Activated T-cell treated with anti-CD3 and anti-CD28 coated beads, Interleukin-2, amount 50 U/mL, for 72 hours (primary cell): ENCODE measurements around the gene CYP26B1. TPM values are rescaled to one million over a fixed set of nuclear protein-coding genes. Genes with fewer than 3 reads are reported as not detected.

Experiments
- ATAC-seq, 2 donors: fragments of 150-1000 bp; cut with Tn5 transposase; replicated peaks in 1 of 2; 2 replicates each; pipeline ENCODE4 v1.10.0; 2021; ENCODE audit warnings: moderate library complexity in 2 of 2, mild to moderate bottlenecking in 1 of 2
- DNase-seq, 2 donors: peaks; one replicate each; pipeline ENCODE4 v3.0.0; 2021 to 2022; ENCODE audit warnings: mixed read lengths in 1 of 2
- H3K27ac Mint-ChIP-seq: one replicate; pipeline ENCODE4 v1.8.0; 2022; ENCODE audit warnings: mild to moderate bottlenecking, moderate library complexity, mixed read lengths
- H3K27me3 Mint-ChIP-seq: one replicate; pipeline ENCODE4 v1.8.0; 2022; ENCODE audit warnings: low read depth, mixed read lengths
- H3K36me3 Mint-ChIP-seq, 2 donors: one replicate each; pipeline ENCODE4 v1.8.0; 2022; ENCODE audit warnings: mixed read lengths in 2 of 2, mild to moderate bottlenecking in 1 of 2; ENCODE audit not compliant: insufficient read depth in 2 of 2
- H3K4me1 Mint-ChIP-seq: one replicate; pipeline ENCODE4 v1.8.0; 2022; ENCODE audit warnings: low read depth, mixed read lengths
- H3K4me3 Mint-ChIP-seq, 2 donors: one replicate each; pipeline ENCODE4 v1.8.0; 2022; ENCODE audit warnings: mild to moderate bottlenecking in 2 of 2, mixed read lengths in 2 of 2, moderate library complexity in 2 of 2
- H3K9me3 Mint-ChIP-seq, 2 donors: one replicate each; pipeline ENCODE4 v1.8.0; 2022; ENCODE audit warnings: mixed read lengths in 2 of 2
- total RNA-seq, 2 donors: library from RNA; stranded (reverse); gene quantifications; one replicate each; pipeline ENCODE4 v1.2.3, GENCODE V29; 2022

Gene CYP26B1
- total RNA-seq, 2 donors from 2014 or later, result not detected

GRCh38 chr2:72143441-72144273, 4.0 kb downstream of the CYP26B1 start:
- ATAC-seq, result no peak
- H3K9me3 Mint-ChIP-seq, result no peaks in the 10 kb centered on the region
- peaks cover 0 to 3% of the 10 kb centered on the region in 2 donors for H3K36me3 Mint-ChIP-seq
- peak overlapping the region; percentile 52 to 63 for H3K4me3 Mint-ChIP-seq
- DNase-seq, result no peak
- H3K4me1 Mint-ChIP-seq, result peaks cover 30% of the 10 kb centered on the region
- no peak overlapping the region for H3K27ac Mint-ChIP-seq
- peaks cover 46% of the 10 kb centered on the region for H3K27me3 Mint-ChIP-seq

- peaks cover 28% of the 10 kb centered on the region for H3K4me1 Mint-ChIP-seq
Measured at GRCh38 chr2:72142570-72143440, 4.9 kb downstream of the CYP26B1 start.

GRCh38 chr2:72141881-72142451, 5.7 kb downstream of the CYP26B1 start:
- H3K4me3 Mint-ChIP-seq, result no peak overlapping the region
- DNase-seq, result no peak
- no peaks in the 10 kb centered on the region for H3K9me3 Mint-ChIP-seq
- no peak overlapping the region for H3K27ac Mint-ChIP-seq
- H3K36me3 Mint-ChIP-seq, result peaks cover 0 to 3% of the 10 kb centered on the region in 2 donors
- H3K27me3 Mint-ChIP-seq, result peaks cover 36% of the 10 kb centered on the region
- no peak for ATAC-seq
- peaks cover 31% of the 10 kb centered on the region for H3K4me1 Mint-ChIP-seq

More at GRCh38 chr2:72142570-72143440, 4.9 kb downstream of the CYP26B1 start:
- Mint-ChIP-seq H3K9me3 (no peaks in the 10 kb centered on the region), H3K27me3 (peaks cover 38% of the 10 kb centered on the region), H3K4me3 (no peak overlapping the region), H3K36me3 (peaks cover 0 to 3% of the 10 kb centered on the region in 2 donors), H3K27ac (no peak overlapping the region)
- ATAC-seq (no peak), DNase-seq (no peak)

- Mint-ChIP-seq H3K27ac (no peak overlapping the region), H3K9me3 (no peaks in the 10 kb centered on the region), H3K4me1 (peaks cover 23% of the 10 kb centered on the region), H3K4me3 (no peak overlapping the region), H3K36me3 (no peaks in the 10 kb centered on the region), H3K27me3 (peaks cover 27% of the 10 kb centered on the region)
- DNase-seq, result no peak
- ATAC-seq, result no peak
Measured at GRCh38 chr2:72141032-72141645, 6.5 kb downstream of the CYP26B1 start.

GRCh38 chr2:72140621-72140960, 7.1 kb downstream of the CYP26B1 start:
- Mint-ChIP-seq H3K9me3 (no peaks in the 10 kb centered on the region), H3K4me3 (no peak overlapping the region), H3K36me3 (no peaks in the 10 kb centered on the region), H3K27ac (no peak overlapping the region), H3K27me3 (peaks cover 22% of the 10 kb centered on the region), H3K4me1 (peaks cover 17% of the 10 kb centered on the region)
- ATAC-seq (no peak), DNase-seq (no peak)

- DNase-seq (no peak), ATAC-seq (no peak)
- no peak overlapping the region for H3K27ac Mint-ChIP-seq
- H3K27me3 Mint-ChIP-seq, result peaks cover 16% of the 10 kb centered on the region
- no peak overlapping the region for H3K4me3 Mint-ChIP-seq
- H3K36me3 Mint-ChIP-seq, result no peaks in the 10 kb centered on the region
- no peaks in the 10 kb centered on the region for H3K9me3 Mint-ChIP-seq
- peaks cover 14% of the 10 kb centered on the region for H3K4me1 Mint-ChIP-seq
Measured at GRCh38 chr2:72139874-72140620, 7.6 kb downstream of the CYP26B1 start.

GRCh38 chr2:72139471-72139873, 8.2 kb downstream of the CYP26B1 start:
- Mint-ChIP-seq H3K27ac (no peak overlapping the region), H3K36me3 (no peaks in the 10 kb centered on the region), H3K4me1 (peaks cover 14% of the 10 kb centered on the region), H3K9me3 (no peaks in the 10 kb centered on the region), H3K4me3 (no peak overlapping the region), H3K27me3 (peaks cover 16% of the 10 kb centered on the region)
- DNase-seq (no peak), ATAC-seq (no peak)

GRCh38 chr2:72138921-72139381, 8.7 kb downstream of the CYP26B1 start:
- no peak overlapping the region for H3K27ac Mint-ChIP-seq
- H3K27me3 Mint-ChIP-seq, result peaks cover 13% of the 10 kb centered on the region
- H3K4me1 Mint-ChIP-seq, result peaks cover 11% of the 10 kb centered on the region
- DNase-seq (no peak), ATAC-seq (no peak)
- no peaks in the 10 kb centered on the region for H3K36me3 Mint-ChIP-seq
- H3K4me3 Mint-ChIP-seq, result no peak overlapping the region
- no peaks in the 10 kb centered on the region for H3K9me3 Mint-ChIP-seq

- peak in 1 of 2 donors; percentile 13 for ATAC-seq
- no peaks in the 10 kb centered on the region for H3K9me3 Mint-ChIP-seq
- DNase-seq, result no peak
- no peaks in the 10 kb centered on the region for H3K36me3 Mint-ChIP-seq
- H3K4me3 Mint-ChIP-seq, result no peak overlapping the region
- H3K27me3 Mint-ChIP-seq, result peaks cover 7% of the 10 kb centered on the region
- no peak overlapping the region for H3K27ac Mint-ChIP-seq
- H3K4me1 Mint-ChIP-seq, result peaks cover 5% of the 10 kb centered on the region
Measured at GRCh38 chr2:72138011-72138881, 9.4 kb downstream of the CYP26B1 start.

- Mint-ChIP-seq H3K27ac (no peak overlapping the region), H3K4me3 (no peak overlapping the region), H3K9me3 (no peaks in the 10 kb centered on the region), H3K4me1 (peaks cover 5% of the 10 kb centered on the region), H3K36me3 (no peaks in the 10 kb centered on the region), H3K27me3 (peaks cover 6% of the 10 kb centered on the region)
- peak; percentile 68 to 81 for ATAC-seq
- peak; percentile 67 to 78 for DNase-seq
Measured at GRCh38 chr2:72137498-72138010, 10.1 kb downstream of the CYP26B1 start.

- Mint-ChIP-seq H3K36me3 (no peaks in the 10 kb centered on the region), H3K9me3 (no peaks in the 10 kb centered on the region), H3K27ac (no peak overlapping the region), H3K4me1 (peaks cover 5% of the 10 kb centered on the region), H3K27me3 (peaks cover under 1% of the 10 kb centered on the region), H3K4me3 (no peak overlapping the region)
- peak; percentile 7 to 32 for ATAC-seq
- no peak for DNase-seq
Measured at GRCh38 chr2:72136933-72137497, 10.6 kb downstream of the CYP26B1 start.
